Ovary (tissue), 3 donors: ENCODE measurements around the gene ASAP2.

Experiments
- EP300 ChIP-seq: sonication (generic); formaldehyde crosslinking; IDR thresholded peaks from one replicate; pipeline ENCODE4 v1.6.1; 2017; ENCODE audit warnings: antibody characterized with exemption
- POLR2A ChIP-seq: fragments of 450-650 bp; IDR thresholded peaks from one replicate; pipeline ENCODE4 v1.6.1; 2017; ENCODE audit warnings: antibody characterized with exemption, mild to moderate bottlenecking, moderate library complexity
- TF ChIP-seq, protein P1 (sequence below), 3 donors: fragments of 450-650 bp in 2 of 3; fragments of 200-600 bp in 1 of 3; IDR thresholded peaks; one replicate each; pipeline versions ENCODE4 v1.5.1 to v1.8.0; 2016 to 2022; ENCODE audit warnings: antibody characterized with exemption in 3 of 3, mild to moderate bottlenecking in 1 of 3
- donor health status: DM: no; HTN: no; CAD: no.

GRCh38 chr2:9255416-9255815, 48.8 kb downstream of the ASAP2 start:
- TF ChIP-seq, protein P1, sequence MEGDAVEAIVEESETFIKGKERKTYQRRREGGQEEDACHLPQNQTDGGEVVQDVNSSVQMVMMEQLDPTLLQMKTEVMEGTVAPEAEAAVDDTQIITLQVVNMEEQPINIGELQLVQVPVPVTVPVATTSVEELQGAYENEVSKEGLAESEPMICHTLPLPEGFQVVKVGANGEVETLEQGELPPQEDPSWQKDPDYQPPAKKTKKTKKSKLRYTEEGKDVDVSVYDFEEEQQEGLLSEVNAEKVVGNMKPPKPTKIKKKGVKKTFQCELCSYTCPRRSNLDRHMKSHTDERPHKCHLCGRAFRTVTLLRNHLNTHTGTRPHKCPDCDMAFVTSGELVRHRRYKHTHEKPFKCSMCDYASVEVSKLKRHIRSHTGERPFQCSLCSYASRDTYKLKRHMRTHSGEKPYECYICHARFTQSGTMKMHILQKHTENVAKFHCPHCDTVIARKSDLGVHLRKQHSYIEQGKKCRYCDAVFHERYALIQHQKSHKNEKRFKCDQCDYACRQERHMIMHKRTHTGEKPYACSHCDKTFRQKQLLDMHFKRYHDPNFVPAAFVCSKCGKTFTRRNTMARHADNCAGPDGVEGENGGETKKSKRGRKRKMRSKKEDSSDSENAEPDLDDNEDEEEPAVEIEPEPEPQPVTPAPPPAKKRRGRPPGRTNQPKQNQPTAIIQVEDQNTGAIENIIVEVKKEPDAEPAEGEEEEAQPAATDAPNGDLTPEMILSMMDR (IDR thresholded peaks at IDR 0.05): no peak
- TF ChIP-seq POLR2A: no peak
- TF ChIP-seq EP300: no peak
